ENCODE data around the gene ITGAX. TPM values are rescaled to one million over a fixed set of nuclear protein-coding genes. Genes with fewer than 3 reads are reported as not detected.

The ITGAX gene
- total RNA-seq, 1 experiment from 2014 or later = 1.9 TPM

- Histone ChIP-seq H3K27me3 (ENCODE audit: insufficient read depth, low read length) (no peaks in the 10 kb centered on the region), H3K4me2 (ENCODE audit: low read length) (no peak overlapping the region), H3K36me3 (ENCODE audit: control insufficient read depth in 1 of 2, insufficient read depth in 2 of 2, low read length in 2 of 2) (no peaks in the 10 kb centered on the region), H3K9ac (ENCODE audit: low read length) (no peak overlapping the region), H3K9me3 (ENCODE audit: control insufficient read depth in 1 of 2, insufficient read depth in 1 of 2, low read depth in 1 of 2, low read length in 2 of 2) (no peaks in the 10 kb centered on the region), H3K79me2 (ENCODE audit: insufficient read depth, low read length) (no peaks in the 10 kb centered on the region), H3K27ac (ENCODE audit: low read depth, low read length) (no peak overlapping the region), H3K4me3 (replicated peaks in 1 of 2; ENCODE audit: low read depth in 1 of 2, low read length in 2 of 2) (no peak overlapping the region), H2AFZ (ENCODE audit: low read depth, low read length, poor library complexity, severe bottlenecking) (no peak overlapping the region), H3K9me2 (ENCODE audit: insufficient read depth) (no peaks in the 10 kb centered on the region), H3K4me1 (ENCODE audit: control insufficient read depth in 1 of 2, insufficient read depth in 2 of 2, low read length in 2 of 2) (no peaks in the 10 kb centered on the region), H4K20me1 (ENCODE audit: insufficient read depth) (no peaks in the 10 kb centered on the region)
- TF ChIP-seq, protein P1, sequence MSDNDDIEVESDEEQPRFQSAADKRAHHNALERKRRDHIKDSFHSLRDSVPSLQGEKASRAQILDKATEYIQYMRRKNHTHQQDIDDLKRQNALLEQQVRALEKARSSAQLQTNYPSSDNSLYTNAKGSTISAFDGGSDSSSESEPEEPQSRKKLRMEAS (IDR thresholded peaks at IDR 0.05) = no peak
- TF ChIP-seq EZH2 (IDR thresholded peaks at IDR 0.05) (no peak), SP1 (IDR thresholded peaks at IDR 0.05; ENCODE audit: low read depth) (no peak), FOSL1 (IDR thresholded peaks at IDR 0.05; ENCODE audit: low read depth) (no peak)
- TF ChIP-seq, protein P2, sequence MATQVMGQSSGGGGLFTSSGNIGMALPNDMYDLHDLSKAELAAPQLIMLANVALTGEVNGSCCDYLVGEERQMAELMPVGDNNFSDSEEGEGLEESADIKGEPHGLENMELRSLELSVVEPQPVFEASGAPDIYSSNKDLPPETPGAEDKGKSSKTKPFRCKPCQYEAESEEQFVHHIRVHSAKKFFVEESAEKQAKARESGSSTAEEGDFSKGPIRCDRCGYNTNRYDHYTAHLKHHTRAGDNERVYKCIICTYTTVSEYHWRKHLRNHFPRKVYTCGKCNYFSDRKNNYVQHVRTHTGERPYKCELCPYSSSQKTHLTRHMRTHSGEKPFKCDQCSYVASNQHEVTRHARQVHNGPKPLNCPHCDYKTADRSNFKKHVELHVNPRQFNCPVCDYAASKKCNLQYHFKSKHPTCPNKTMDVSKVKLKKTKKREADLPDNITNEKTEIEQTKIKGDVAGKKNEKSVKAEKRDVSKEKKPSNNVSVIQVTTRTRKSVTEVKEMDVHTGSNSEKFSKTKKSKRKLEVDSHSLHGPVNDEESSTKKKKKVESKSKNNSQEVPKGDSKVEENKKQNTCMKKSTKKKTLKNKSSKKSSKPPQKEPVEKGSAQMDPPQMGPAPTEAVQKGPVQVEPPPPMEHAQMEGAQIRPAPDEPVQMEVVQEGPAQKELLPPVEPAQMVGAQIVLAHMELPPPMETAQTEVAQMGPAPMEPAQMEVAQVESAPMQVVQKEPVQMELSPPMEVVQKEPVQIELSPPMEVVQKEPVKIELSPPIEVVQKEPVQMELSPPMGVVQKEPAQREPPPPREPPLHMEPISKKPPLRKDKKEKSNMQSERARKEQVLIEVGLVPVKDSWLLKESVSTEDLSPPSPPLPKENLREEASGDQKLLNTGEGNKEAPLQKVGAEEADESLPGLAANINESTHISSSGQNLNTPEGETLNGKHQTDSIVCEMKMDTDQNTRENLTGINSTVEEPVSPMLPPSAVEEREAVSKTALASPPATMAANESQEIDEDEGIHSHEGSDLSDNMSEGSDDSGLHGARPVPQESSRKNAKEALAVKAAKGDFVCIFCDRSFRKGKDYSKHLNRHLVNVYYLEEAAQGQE (IDR thresholded peaks at IDR 0.05; ENCODE audit: low read depth) = no peak
- DNase-seq (ENCODE audit: low read depth, low spot score) = no peak
- intact Hi-C loops (cut with micrococcal nuclease) = no loop called here
- no TSS peak for BruUV-seq (replicated peaks)
- CTCF ChIA-PET = interaction anchor here (0.7 kb wide), 1 partner anchor 11 kb away, joined by 3 read pairs; no protein-coding TSS in a partner anchor
- ATAC-seq = no peak
- RAD21 ChIA-PET (ENCODE audit: low non-redundant PET in 1 of 2, low total read pairs in 2 of 2, uncharacterized antibody in 2 of 2, unreplicated experiment in 2 of 2) = no interaction called here
- POLR2A ChIA-PET = no interaction called here
Observed at GRCh38 chr16:31344712-31345111, 10.3 kb upstream of the ITGAX start.

DNA sequence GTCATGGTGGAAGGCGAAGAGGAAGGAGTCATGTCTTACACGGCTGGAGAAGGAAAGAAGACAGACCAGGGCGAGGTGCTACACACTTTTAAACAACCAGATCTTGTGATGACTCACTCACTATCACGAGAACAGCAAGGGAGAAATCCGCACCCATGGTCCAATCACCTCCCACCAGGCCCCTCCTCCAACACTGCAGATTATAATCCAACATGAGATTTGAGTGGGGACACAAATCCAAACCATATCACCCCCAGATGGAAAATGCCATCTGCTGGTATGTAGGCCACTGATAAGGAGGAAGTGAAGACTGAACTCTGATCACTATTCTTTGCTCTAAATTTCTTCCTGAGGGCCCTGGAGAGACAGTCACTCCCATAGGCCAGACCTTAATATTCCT, 7.5 kb upstream of the ITGAX start:
- no peak for DNase-seq (ENCODE audit: low read depth, low spot score)
- H3K9ac ChIP-seq (ENCODE audit: low read length) = no peak overlapping the region
- BruUV-seq (replicated peaks) = no TSS peak
- RAD21 ChIA-PET (ENCODE audit: low non-redundant PET in 1 of 2, low total read pairs in 2 of 2, uncharacterized antibody in 2 of 2, unreplicated experiment in 2 of 2) = interaction anchor here in 1 of 2 experiments (0.6 kb wide), 1 partner anchor 503 kb away, joined by 4 read pairs; no protein-coding TSS in a partner anchor
- CTCF ChIA-PET = no interaction called here
- intact Hi-C loops (cut with micrococcal nuclease) = no loop called here
- H3K27me3 ChIP-seq (ENCODE audit: insufficient read depth, low read length) = no peaks in the 10 kb centered on the region
- H2AFZ ChIP-seq (ENCODE audit: low read depth, low read length, poor library complexity, severe bottlenecking) = no peak overlapping the region
- POLR2A ChIA-PET = no interaction called here
- H3K4me2 ChIP-seq (ENCODE audit: low read length) = no peak overlapping the region
- no peaks in the 10 kb centered on the region for H3K9me3 ChIP-seq (ENCODE audit: control insufficient read depth in 1 of 2, insufficient read depth in 1 of 2, low read depth in 1 of 2, low read length in 2 of 2)
- ATAC-seq = no peak
- TF ChIP-seq EGR1 (IDR thresholded peaks at IDR 0.05; ENCODE audit: low read depth) (no peak), ZBTB33 (IDR thresholded peaks at IDR 0.05; ENCODE audit: extremely low read depth, insufficient replicate concordance, low read length) (no peak), ELF1 (IDR thresholded peaks at IDR 0.05; ENCODE audit: borderline replicate concordance, low read depth) (no peak), EZH2 (IDR thresholded peaks at IDR 0.05) (no peak), YY1 (IDR thresholded peaks at IDR 0.05; ENCODE audit: extremely low read depth, insufficient replicate concordance, low read depth, low read length) (no peak)
- H3K4me3 ChIP-seq (replicated peaks in 1 of 2; ENCODE audit: low read depth in 1 of 2, low read length in 2 of 2) = no peak overlapping the region
- no peaks in the 10 kb centered on the region for H3K9me2 ChIP-seq (ENCODE audit: insufficient read depth)
- H3K27ac ChIP-seq (ENCODE audit: low read depth, low read length) = no peak overlapping the region
- H4K20me1 ChIP-seq (ENCODE audit: insufficient read depth) = no peaks in the 10 kb centered on the region
- H3K79me2 ChIP-seq (ENCODE audit: insufficient read depth, low read length) = no peaks in the 10 kb centered on the region
- no peaks in the 10 kb centered on the region for H3K4me1 ChIP-seq (ENCODE audit: control insufficient read depth in 1 of 2, insufficient read depth in 2 of 2, low read length in 2 of 2)
- H3K36me3 ChIP-seq (ENCODE audit: control insufficient read depth in 1 of 2, insufficient read depth in 2 of 2, low read length in 2 of 2) = no peaks in the 10 kb centered on the region
